ENCODE data around the gene GLG1.

Gene GLG1

GRCh38 chr16:74575807-74576643 is 30.9 kb downstream of the GLG1 start:
- DNase-seq (ENCODE audit: low spot score in 2 of 2): no peak
- H3K4me1 ChIP-seq: peaks cover 13% of the 10 kb centered on the region
- no peaks in the 10 kb centered on the region for H3K27me3 ChIP-seq (ENCODE audit: low read depth)
- no peaks in the 10 kb centered on the region for H3K9me3 ChIP-seq
- no peak overlapping the region for H3K4me3 ChIP-seq
- in situ Hi-C loops (cut with MboI; ENCODE audit: low sequenced_read_pairs): no loop called here
- no peaks in the 10 kb centered on the region; the same call in 1 of the 2 replicates for H3K36me3 ChIP-seq (replicated peaks)

DNA sequence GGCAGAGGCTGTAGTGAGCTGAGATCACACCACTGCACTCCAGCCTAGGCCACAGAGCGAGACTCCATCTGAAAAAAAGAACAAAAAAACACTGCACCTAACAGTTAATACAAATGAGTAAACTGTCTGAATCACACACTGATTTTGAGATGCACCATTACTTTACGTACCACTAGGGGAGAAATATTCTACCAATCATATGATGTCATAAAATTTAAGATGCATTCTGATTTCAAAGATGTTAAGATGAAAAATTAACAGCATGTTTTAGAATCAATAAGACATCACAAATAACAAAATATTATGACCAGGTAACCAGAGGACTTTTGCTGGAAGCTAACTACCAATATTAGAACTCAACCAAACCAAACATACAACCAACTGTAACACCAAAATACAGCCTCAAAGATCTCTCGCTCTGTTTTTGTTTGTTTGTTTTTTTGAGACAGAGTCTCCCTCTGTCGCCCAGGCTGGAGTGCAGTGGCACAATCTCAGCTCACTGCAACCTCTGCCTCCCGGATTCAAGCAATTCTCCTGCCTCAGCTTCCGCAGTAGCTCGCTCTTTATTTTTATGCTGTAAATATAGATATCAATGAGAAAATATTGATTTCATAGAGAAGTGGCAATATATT is 31.6 kb downstream of the GLG1 start:
- in situ Hi-C loops (cut with MboI; ENCODE audit: low sequenced_read_pairs): no loop called here
- peaks cover 13% of the 10 kb centered on the region for H3K4me1 ChIP-seq

DNA sequence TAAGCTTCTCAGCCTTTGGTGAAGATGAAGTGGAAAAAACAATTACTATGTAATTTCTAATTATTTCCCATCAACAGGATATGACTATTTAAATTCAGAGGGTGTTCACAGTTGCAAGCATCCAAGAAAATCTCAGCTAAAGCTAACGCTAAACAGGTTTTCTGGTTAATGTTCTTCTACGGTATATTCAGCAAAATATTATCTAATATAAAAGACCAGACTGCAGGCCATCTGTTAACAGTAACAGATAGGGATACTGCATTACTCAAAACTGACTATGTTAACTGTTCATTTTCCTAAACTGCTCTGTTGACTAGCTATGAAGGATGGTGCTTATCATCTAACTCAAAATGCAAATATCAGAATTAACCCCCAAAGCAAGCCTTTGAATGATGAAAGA is 32.8 kb downstream of the GLG1 start:
- no peak overlapping the region for H3K4me3 ChIP-seq
- H3K27me3 ChIP-seq (ENCODE audit: low read depth): no peaks in the 10 kb centered on the region
- H3K9me3 ChIP-seq: no peaks in the 10 kb centered on the region
- H3K36me3 ChIP-seq (replicated peaks): no peaks in the 10 kb centered on the region
- in situ Hi-C loops (cut with MboI; ENCODE audit: low sequenced_read_pairs): no loop called here
- H3K4me1 ChIP-seq: peaks cover 13% of the 10 kb centered on the region
- DNase-seq (ENCODE audit: low spot score in 2 of 2): no peak

More for the DNA sequence above, 31.6 kb downstream of the GLG1 start:
- DNase-seq (ENCODE audit: low spot score in 2 of 2): no peak
- Histone ChIP-seq H3K36me3 (replicated peaks) (no peaks in the 10 kb centered on the region), H3K9me3 (no peaks in the 10 kb centered on the region), H3K27me3 (ENCODE audit: low read depth) (no peaks in the 10 kb centered on the region), H3K4me3 (no peak overlapping the region)

DNA sequence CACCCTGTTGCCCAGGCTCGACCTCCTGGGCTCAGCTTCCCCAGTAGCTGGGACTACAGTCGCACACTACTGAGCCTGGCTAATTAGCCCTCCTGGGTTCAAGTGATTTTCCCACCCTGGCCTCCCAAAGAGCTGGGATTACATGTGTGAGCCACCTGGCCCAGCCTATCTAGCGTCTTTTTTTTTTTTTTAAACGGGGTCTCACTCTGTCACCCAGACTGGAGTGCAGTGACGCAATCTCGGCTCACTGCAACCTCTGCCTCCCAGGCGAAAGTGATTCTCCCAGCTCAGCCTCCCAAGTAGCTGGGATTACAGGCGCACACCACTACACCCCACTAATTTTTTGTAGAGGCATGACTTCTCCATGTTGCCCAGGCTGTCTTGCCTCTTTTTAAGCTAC is 33.3 kb downstream of the GLG1 start:
- in situ Hi-C loops (cut with MboI; ENCODE audit: low sequenced_read_pairs): no loop called here
- no peak overlapping the region for H3K4me3 ChIP-seq
- peaks cover 8% of the 10 kb centered on the region for H3K4me1 ChIP-seq

GRCh38 chr16:74570412-74571301 is 36.3 kb downstream of the GLG1 start:
- Histone ChIP-seq H3K9me3 (no peaks in the 10 kb centered on the region), H3K36me3 (replicated peaks) (no peaks in the 10 kb centered on the region), H3K4me3 (no peak overlapping the region), H3K27me3 (ENCODE audit: low read depth) (no peaks in the 10 kb centered on the region), H3K4me1 (no peaks in the 10 kb centered on the region)
- DNase-seq (ENCODE audit: low spot score in 2 of 2): no peak
- in situ Hi-C loops (cut with MboI; ENCODE audit: low sequenced_read_pairs): no loop called here

More for the DNA sequence above, 33.3 kb downstream of the GLG1 start:
- Histone ChIP-seq H3K9me3 (no peaks in the 10 kb centered on the region), H3K36me3 (replicated peaks) (no peaks in the 10 kb centered on the region), H3K27me3 (ENCODE audit: low read depth) (no peaks in the 10 kb centered on the region)
- DNase-seq (ENCODE audit: low spot score in 2 of 2): no peak

GRCh38 chr16:74568961-74569631 is 37.8 kb downstream of the GLG1 start:
- Histone ChIP-seq H3K36me3 (replicated peaks) (no peaks in the 10 kb centered on the region), H3K4me3 (no peak overlapping the region), H3K27me3 (ENCODE audit: low read depth) (no peaks in the 10 kb centered on the region), H3K4me1 (no peaks in the 10 kb centered on the region), H3K9me3 (no peaks in the 10 kb centered on the region)
- no peak for DNase-seq (ENCODE audit: low spot score in 2 of 2)
- in situ Hi-C loops (cut with MboI; ENCODE audit: low sequenced_read_pairs): no loop called here

GRCh38 chr16:74567901-74568300 is 39.0 kb downstream of the GLG1 start:
- Histone ChIP-seq H3K27me3 (ENCODE audit: low read depth) (no peaks in the 10 kb centered on the region), H3K4me1 (no peaks in the 10 kb centered on the region), H3K36me3 (replicated peaks) (no peaks in the 10 kb centered on the region; the same call in 1 of the 2 replicates), H3K4me3 (no peak overlapping the region), H3K9me3 (no peaks in the 10 kb centered on the region)
- no peak for DNase-seq (ENCODE audit: low spot score in 2 of 2)
- in situ Hi-C loops (cut with MboI; ENCODE audit: low sequenced_read_pairs): no loop called here

GRCh38 chr16:74565378-74565777 is 41.5 kb downstream of the GLG1 start:
- no peaks in the 10 kb centered on the region for H3K4me1 ChIP-seq
- in situ Hi-C loops (cut with MboI; ENCODE audit: low sequenced_read_pairs): no loop called here
- DNase-seq (ENCODE audit: low spot score in 2 of 2): no peak
- no peak overlapping the region for H3K4me3 ChIP-seq
- no peaks in the 10 kb centered on the region for H3K27me3 ChIP-seq (ENCODE audit: low read depth)
- no peaks in the 10 kb centered on the region; the same call in 1 of the 2 replicates for H3K36me3 ChIP-seq (replicated peaks)
- H3K9me3 ChIP-seq: no peaks in the 10 kb centered on the region

GRCh38 chr16:74564451-74564984 is 42.4 kb downstream of the GLG1 start:
- Histone ChIP-seq H3K4me1 (no peaks in the 10 kb centered on the region), H3K27me3 (ENCODE audit: low read depth) (no peaks in the 10 kb centered on the region), H3K4me3 (no peak overlapping the region), H3K9me3 (no peaks in the 10 kb centered on the region), H3K36me3 (replicated peaks) (no peaks in the 10 kb centered on the region; the same call in 1 of the 2 replicates)
- in situ Hi-C loops (cut with MboI; ENCODE audit: low sequenced_read_pairs): no loop called here
- no peak for DNase-seq (ENCODE audit: low spot score in 2 of 2)

- in situ Hi-C loops (cut with MboI; ENCODE audit: low sequenced_read_pairs): no loop called here
- H3K27me3 ChIP-seq (ENCODE audit: low read depth): no peaks in the 10 kb centered on the region
- no peaks in the 10 kb centered on the region for H3K4me1 ChIP-seq
- no peaks in the 10 kb centered on the region; the same call in 1 of the 2 replicates for H3K36me3 ChIP-seq (replicated peaks)
- H3K9me3 ChIP-seq: no peaks in the 10 kb centered on the region
- DNase-seq (ENCODE audit: low spot score in 2 of 2): no peak
- H3K4me3 ChIP-seq: no peak overlapping the region
Measured at GRCh38 chr16:74563828-74564263, 43.1 kb downstream of the GLG1 start.

DNA sequence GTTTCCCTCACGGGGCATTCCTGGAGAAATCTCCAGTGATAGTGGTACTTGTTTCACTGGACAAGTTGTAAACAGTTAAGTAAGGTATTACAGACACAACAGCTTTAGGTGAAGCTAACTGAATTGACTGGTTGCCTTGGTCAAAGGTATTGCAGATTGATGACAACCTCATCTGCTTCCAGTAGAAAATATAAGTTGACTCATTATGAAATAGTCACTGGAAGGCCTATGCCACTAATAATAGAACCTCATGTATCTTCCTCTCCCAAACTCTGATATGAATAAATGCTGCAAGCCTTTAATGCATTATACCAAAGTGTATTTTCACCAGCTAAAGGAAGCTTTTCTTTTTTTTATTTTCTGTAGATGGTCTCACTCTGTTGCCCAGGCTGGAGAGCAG is 44.8 kb downstream of the GLG1 start:
- in situ Hi-C loops (cut with MboI; ENCODE audit: low sequenced_read_pairs): no loop called here
- Histone ChIP-seq H3K4me3 (no peak overlapping the region), H3K9me3 (no peaks in the 10 kb centered on the region), H3K27me3 (ENCODE audit: low read depth) (no peaks in the 10 kb centered on the region), H3K4me1 (no peaks in the 10 kb centered on the region), H3K36me3 (replicated peaks) (no peaks in the 10 kb centered on the region; the same call in 1 of the 2 replicates)
- DNase-seq (ENCODE audit: low spot score in 2 of 2): no peak

- Histone ChIP-seq H3K27me3 (ENCODE audit: low read depth) (no peaks in the 10 kb centered on the region), H3K4me1 (no peaks in the 10 kb centered on the region), H3K4me3 (no peak overlapping the region), H3K36me3 (replicated peaks) (no peaks in the 10 kb centered on the region; the same call in 1 of the 2 replicates), H3K9me3 (no peaks in the 10 kb centered on the region)
- in situ Hi-C loops (cut with MboI; ENCODE audit: low sequenced_read_pairs): no loop called here
- DNase-seq (ENCODE audit: low spot score in 2 of 2): no peak
Measured at GRCh38 chr16:74561626-74562025, 45.3 kb downstream of the GLG1 start.

DNA sequence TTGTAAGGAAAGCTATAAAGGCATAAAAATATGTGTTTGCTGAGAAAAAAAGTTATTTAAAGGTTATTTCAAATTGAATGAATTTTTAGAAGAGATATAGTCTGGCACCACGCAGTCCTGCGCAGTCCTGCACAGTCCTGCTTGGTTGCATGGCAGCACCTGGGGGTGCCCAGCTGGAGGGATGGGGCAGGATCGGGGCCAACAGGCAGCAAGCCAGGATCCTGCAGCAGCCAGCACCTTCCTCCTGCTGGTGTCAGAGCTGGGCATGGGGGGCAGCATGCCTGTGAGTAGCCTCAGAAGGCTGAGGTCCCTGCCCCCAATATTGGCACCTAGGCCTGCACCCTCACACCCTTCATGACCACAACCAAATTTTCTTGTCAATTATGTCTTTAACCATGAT is 46.0 kb downstream of the GLG1 start:
- no peak for DNase-seq (ENCODE audit: low spot score in 2 of 2)
- H3K36me3 ChIP-seq (replicated peaks): no peaks in the 10 kb centered on the region; the same call in 1 of the 2 replicates
- H3K27me3 ChIP-seq (ENCODE audit: low read depth): no peaks in the 10 kb centered on the region
- H3K9me3 ChIP-seq: no peaks in the 10 kb centered on the region
- no peaks in the 10 kb centered on the region for H3K4me1 ChIP-seq
- H3K4me3 ChIP-seq: no peak overlapping the region
- in situ Hi-C loops (cut with MboI; ENCODE audit: low sequenced_read_pairs): no loop called here
